A673 (cell line): ENCODE data around the gene PRKAR2B. TPM values are rescaled to one million over a fixed set of nuclear protein-coding genes. Genes with fewer than 3 reads are reported as not detected.

Source experiments
- BruUV-seq: library from RNA; stranded (reverse); fragments of 400-500 nt; replicated peaks from 2 replicates; lab custom pipeline; 2021; lab: Mats Ljungman, UMichigan
- CTCF ChIA-PET: fragments of 300-600 bp; sonication (Branson Sonifier 250); formaldehyde crosslinking; loops from one replicate; lab custom pipeline; 2022; ENCODE audit warnings: antibody characterized with exemption; lab: Charles Lee
- POLR2A ChIA-PET: fragments of 300-600 bp; sonication (Branson Sonifier 250); formaldehyde crosslinking; loops from one replicate; lab custom pipeline; 2022; ENCODE audit warnings: antibody characterized with exemption; ENCODE audit not compliant: low non-redundant PET; lab: Charles Lee
- DNase-seq: peaks from one replicate; pipeline ENCODE4 v3.0.0-alpha.2; 2015; ENCODE audit warnings: low spot score
- H3K27ac ChIP-seq: fragments of 200-600 bp; sonication (generic); 2 replicates; pipeline ENCODE4 v1.5.1; 2016; ENCODE audit warnings: mixed run types, low read depth, mild to moderate bottlenecking, mixed read lengths, antibody characterized with exemption, low read length; ENCODE audit not compliant: poor library complexity, severe bottlenecking
- H3K27me3 ChIP-seq: fragments of 200-600 bp; sonication (generic); replicated peaks from 2 replicates; pipeline ENCODE4 v1.6.1; 2017; ENCODE audit warnings: mixed run types, low read depth, mild to moderate bottlenecking, mixed read lengths, antibody characterized with exemption, low read length; ENCODE audit not compliant: insufficient read depth, poor library complexity
- H3K36me3 ChIP-seq: fragments of 200-600 bp; sonication (generic); 2 replicates; pipeline ENCODE4 v1.6.1; 2016; ENCODE audit warnings: mixed run types, mild to moderate bottlenecking, mixed read lengths, antibody characterized with exemption, low read length; ENCODE audit not compliant: insufficient read depth, poor library complexity, severe bottlenecking
- H3K4me1 ChIP-seq: fragments of 200-600 bp; sonication (generic); 2 replicates; pipeline ENCODE4 v1.6.1; 2017; ENCODE audit warnings: mixed run types, mild to moderate bottlenecking, mixed read lengths, antibody characterized with exemption, low read length; ENCODE audit not compliant: insufficient read depth, poor library complexity, severe bottlenecking
- H3K4me3 ChIP-seq: fragments of 200-600 bp; sonication (generic); 2 replicates; pipeline ENCODE4 v1.5.1; 2016; ENCODE audit warnings: low read depth, mixed run types, mild to moderate bottlenecking, mixed read lengths, low read length; ENCODE audit not compliant: poor library complexity, severe bottlenecking
- H3K9me3 ChIP-seq: fragments of 200-600 bp; sonication (generic); 2 replicates; pipeline ENCODE4 v1.6.1; 2016; ENCODE audit warnings: mixed run types, low read depth, mild to moderate bottlenecking, mixed read lengths, antibody characterized with exemption, low read length; ENCODE audit not compliant: poor library complexity, severe bottlenecking
- EZH2 ChIP-seq: fragments of 200-600 bp; sonication (generic); IDR thresholded peaks from 2 replicates; pipeline ENCODE4 v1.6.1; 2017; ENCODE audit warnings: borderline replicate concordance, low read depth, mild to moderate bottlenecking, mixed read lengths, antibody characterized with exemption, low read length; ENCODE audit not compliant: poor library complexity, severe bottlenecking
- intact Hi-C: fragments of 100-400 bp; cut with micrococcal nuclease; formaldehyde crosslinking; loops from one replicate; pipeline ENCODE4 v1.10.0; 2022; ENCODE audit not compliant: unreplicated experiment
- total RNA-seq: library from RNA; stranded (reverse); gene quantifications from 2 replicates; pipeline ENCODE4 v1.2.3, GENCODE V29; 2021
- TF ChIP-seq, protein P1 (sequence below): fragments of 300-800, 200-600 bp; sonication (generic); conservative IDR thresholded peaks from 2 replicates; pipeline ENCODE4 v1.5.1; 2017; ENCODE audit warnings: low read depth, mild to moderate bottlenecking, antibody characterized with exemption, low read length, moderate library complexity, mixed read lengths

The PRKAR2B gene
- total RNA-seq, 1 experiment from 2014 or later = 4.8 TPM

DNA sequence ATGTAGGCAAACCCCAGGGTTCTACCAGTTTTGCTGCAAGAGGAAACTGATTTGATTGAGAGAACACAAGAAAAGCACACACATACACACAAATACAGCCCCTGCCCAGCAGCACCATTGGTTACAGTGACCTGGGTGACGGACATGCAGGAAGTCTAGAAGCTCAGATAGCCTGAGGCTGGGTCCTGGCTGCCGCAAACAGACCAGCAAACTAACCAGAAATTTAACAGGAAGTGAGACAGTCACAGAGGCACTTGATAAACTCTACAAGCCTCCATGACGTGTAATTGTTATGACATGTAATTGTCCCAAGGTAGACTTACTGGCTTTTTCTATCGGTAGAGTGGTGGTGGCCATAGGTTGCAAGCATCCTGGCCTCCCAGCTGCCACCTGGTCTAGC is 58.9 kb downstream of the PRKAR2B start:
- ChIA-PET CTCF (no interaction called here), POLR2A (no interaction called here)
- no peak overlapping the region for H3K4me3 ChIP-seq
- H3K4me1 ChIP-seq = no peaks in the 10 kb centered on the region
- no peak for DNase-seq
- H3K27ac ChIP-seq = no peak overlapping the region
- no peaks in the 10 kb centered on the region for H3K36me3 ChIP-seq
- H3K27me3 ChIP-seq = no peaks in the 10 kb centered on the region
- TF ChIP-seq, protein P1, sequence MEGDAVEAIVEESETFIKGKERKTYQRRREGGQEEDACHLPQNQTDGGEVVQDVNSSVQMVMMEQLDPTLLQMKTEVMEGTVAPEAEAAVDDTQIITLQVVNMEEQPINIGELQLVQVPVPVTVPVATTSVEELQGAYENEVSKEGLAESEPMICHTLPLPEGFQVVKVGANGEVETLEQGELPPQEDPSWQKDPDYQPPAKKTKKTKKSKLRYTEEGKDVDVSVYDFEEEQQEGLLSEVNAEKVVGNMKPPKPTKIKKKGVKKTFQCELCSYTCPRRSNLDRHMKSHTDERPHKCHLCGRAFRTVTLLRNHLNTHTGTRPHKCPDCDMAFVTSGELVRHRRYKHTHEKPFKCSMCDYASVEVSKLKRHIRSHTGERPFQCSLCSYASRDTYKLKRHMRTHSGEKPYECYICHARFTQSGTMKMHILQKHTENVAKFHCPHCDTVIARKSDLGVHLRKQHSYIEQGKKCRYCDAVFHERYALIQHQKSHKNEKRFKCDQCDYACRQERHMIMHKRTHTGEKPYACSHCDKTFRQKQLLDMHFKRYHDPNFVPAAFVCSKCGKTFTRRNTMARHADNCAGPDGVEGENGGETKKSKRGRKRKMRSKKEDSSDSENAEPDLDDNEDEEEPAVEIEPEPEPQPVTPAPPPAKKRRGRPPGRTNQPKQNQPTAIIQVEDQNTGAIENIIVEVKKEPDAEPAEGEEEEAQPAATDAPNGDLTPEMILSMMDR = no peak
- no peak for TF ChIP-seq EZH2
- H3K9me3 ChIP-seq = peaks cover 4% of the 10 kb centered on the region
- intact Hi-C loops = no loop called here
- no TSS peak for BruUV-seq

DNA sequence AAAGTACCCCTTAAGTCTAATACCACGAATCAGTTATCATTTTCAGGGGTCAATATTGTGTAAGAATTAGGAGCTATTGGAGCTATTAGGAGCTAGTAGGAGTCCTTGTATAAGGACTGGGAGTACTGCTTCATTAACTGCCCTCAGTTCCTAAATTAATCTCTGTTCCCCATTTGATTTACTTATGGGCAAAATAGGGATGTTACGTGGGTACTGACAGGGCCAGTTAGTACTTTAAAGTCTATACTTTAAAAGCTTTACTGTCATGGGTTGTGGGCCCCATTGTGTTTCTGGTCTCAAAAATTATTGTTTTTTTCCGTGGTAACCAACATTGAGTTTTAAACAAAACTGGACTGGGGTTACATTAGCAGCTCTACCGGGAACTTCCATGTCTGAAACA is 60.3 kb downstream of the PRKAR2B start:
- POLR2A ChIA-PET = no interaction called here

DNA sequence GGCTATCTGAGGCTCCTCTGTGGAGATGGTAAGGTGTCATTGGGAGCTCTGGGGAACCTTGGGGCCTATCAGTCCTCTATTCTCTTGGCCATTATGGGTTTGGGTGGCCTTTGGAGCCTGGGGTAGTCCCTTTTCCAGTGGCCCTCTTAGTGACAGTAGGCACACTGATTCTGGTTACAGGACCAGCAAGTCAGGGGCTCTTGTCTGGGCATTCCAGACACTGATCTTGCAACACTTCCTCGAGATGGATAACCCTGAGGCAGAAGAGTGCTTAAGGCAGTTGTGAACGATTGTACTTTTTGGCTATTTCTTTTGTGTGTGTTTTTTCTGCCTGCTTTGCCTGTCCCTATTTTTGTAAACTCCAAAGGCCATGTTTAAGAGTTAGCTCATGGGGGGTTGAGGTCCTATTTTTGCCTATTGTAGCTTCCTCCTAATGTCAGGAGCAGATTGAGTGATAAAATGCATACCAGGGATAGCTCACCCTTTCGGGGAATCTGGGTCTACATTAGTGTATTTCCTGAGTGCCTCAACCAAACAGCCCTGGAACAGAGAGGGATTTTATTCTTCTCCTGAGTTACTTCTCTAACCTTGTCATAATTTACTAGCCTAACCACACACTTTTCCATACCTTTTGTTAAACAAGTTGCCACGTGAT is 61.2 kb downstream of the PRKAR2B start:
- no peaks in the 10 kb centered on the region for H3K9me3 ChIP-seq
- no peaks in the 10 kb centered on the region for H3K27me3 ChIP-seq
- ChIA-PET CTCF (no interaction called here), POLR2A (no interaction called here)
- intact Hi-C loops = no loop called here
- TF ChIP-seq, protein P1 = no peak
- no peak for TF ChIP-seq EZH2
- DNase-seq = no peak
- H3K27ac ChIP-seq = no peak overlapping the region
- no peaks in the 10 kb centered on the region for H3K36me3 ChIP-seq
- H3K4me1 ChIP-seq = no peaks in the 10 kb centered on the region
- BruUV-seq = no TSS peak
- no peak overlapping the region for H3K4me3 ChIP-seq

More for the DNA sequence above, 60.3 kb downstream of the PRKAR2B start:
- Histone ChIP-seq H3K27me3 (no peaks in the 10 kb centered on the region), H3K4me1 (no peaks in the 10 kb centered on the region), H3K36me3 (no peaks in the 10 kb centered on the region), H3K4me3 (no peak overlapping the region), H3K27ac (no peak overlapping the region), H3K9me3 (no peaks in the 10 kb centered on the region)
- no peak for TF ChIP-seq EZH2
- TF ChIP-seq, protein P1 = no peak
- no peak for DNase-seq
- CTCF ChIA-PET = no interaction called here
- intact Hi-C loops = no loop called here
- no TSS peak for BruUV-seq
